ENCODE measurements around the gene DYNLT4. TPM values are rescaled to one million over a fixed set of nuclear protein-coding genes. Genes with fewer than 3 reads are reported as not detected.
"Not testable (repeated sequence)": the region's sequence is repeated elsewhere in the genome, so short reads cannot be mapped to it uniquely, and the experiment has no call there.

Gene DYNLT4
- total and polyA plus RNA-seq, 8 donors = 0.53 to 1.6 (median 0.93) TPM; not detected in 1

DNA sequence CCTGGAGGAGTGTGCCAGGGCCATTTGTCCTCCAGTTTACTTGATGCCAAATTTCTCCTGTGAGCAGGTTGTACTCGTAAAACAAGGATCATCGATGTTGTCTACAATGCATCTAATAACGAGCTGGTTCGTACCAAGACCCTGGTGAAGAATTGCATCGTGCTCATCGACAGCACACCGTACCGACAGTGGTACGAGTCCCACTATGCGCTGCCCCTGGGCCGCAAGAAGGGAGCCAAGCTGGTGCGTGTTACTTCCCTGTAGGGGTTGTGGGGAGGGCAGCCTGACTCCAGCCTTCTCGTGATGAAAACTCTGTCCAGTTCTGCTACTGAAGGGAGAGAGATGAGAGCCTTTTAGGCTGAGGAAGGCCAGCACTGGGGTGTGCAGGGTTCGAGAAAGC is 29.6 kb downstream of the DYNLT4 start:
- DNase-seq = peak in 1 of 4 donors; percentile 53
- peaks cover 0 to 62% of the 10 kb centered on the region in 2 donors for H3K36me3 ChIP-seq
- H3K9me3 ChIP-seq = no peaks in the 10 kb centered on the region
- no peak for TF ChIP-seq CTCF (IDR thresholded peaks at IDR 0.05)
- peaks cover 21 to 39% of the 10 kb centered on the region in 2 donors for H3K4me1 ChIP-seq
- no peaks in the 10 kb centered on the region for H3K27me3 ChIP-seq
- intact Hi-C loops (cut with DNase I) = no loop called here
- ATAC-seq = no peak
- peak overlapping the region in 1 of 2 donors; percentile 88 for H3K4me3 ChIP-seq
- peak overlapping the region in 1 of 2 donors; percentile 5 for H3K27ac ChIP-seq

GRCh38 chr1:44776730-44777068 is 30.5 kb downstream of the DYNLT4 start:
- H3K27me3 ChIP-seq = no peaks in the 10 kb centered on the region
- peak overlapping the region; percentile 88 to 93 for H3K4me3 ChIP-seq
- H3K9me3 ChIP-seq = no peaks in the 10 kb centered on the region
- peak in 1 of 4 donors; percentile 54 for DNase-seq
- intact Hi-C loops (cut with DNase I) = no loop called here
- no peak for ATAC-seq
- TF ChIP-seq CTCF (IDR thresholded peaks at IDR 0.05) = no peak
- peaks cover 21 to 39% of the 10 kb centered on the region in 2 donors for H3K4me1 ChIP-seq
- H3K36me3 ChIP-seq = peaks cover 0 to 56% of the 10 kb centered on the region in 2 donors
- peak overlapping the region; percentile 91 to 93 for H3K27ac ChIP-seq

DNA sequence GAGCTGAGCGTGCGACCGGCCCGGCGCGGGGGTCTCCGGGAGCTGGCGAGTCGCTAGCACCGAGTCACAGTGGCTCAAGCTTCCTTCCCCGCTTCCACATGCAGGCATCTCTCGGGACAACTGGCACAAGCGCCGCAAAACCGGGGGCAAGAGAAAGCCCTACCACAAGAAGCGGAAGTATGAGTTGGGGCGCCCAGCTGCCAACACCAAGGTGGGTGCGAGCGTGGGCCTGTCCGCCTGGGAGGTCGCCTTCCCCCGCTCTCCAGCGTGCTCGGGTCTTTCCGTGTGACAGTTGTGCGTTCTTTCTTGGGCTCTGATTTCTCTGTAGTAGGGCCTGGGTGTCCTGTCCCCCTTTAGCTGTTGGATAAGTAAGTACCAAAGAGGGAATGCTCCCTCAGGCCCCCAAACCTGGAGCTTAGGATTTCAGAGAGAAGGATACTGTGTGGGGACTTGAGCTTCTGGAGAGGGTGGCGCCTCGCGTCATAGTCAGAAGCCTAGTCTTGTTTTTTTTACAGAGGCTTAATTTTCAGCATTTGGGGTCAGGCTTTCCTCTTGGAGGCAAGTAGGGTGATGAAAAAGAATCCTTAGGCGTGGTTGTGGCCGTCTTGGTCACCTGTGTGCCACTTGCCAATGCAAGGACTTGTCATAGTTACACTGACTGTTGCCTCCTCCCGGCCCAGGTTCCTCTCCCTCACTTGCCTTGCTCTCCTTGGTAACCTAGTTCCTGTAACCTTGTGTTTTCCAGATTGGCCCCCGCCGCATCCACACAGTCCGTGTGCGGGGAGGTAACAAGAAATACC is 31.0 kb downstream of the DYNLT4 start:
- peak overlapping the region; percentile 88 to 93 for H3K4me3 ChIP-seq
- H3K9me3 ChIP-seq = no peaks in the 10 kb centered on the region
- ATAC-seq (peak; percentile 22), DNase-seq (peak in 1 of 4 donors; percentile 89)
- TF ChIP-seq CTCF (IDR thresholded peaks at IDR 0.05) = no peak
- intact Hi-C loops (cut with DNase I) = no loop called here
- H3K27ac ChIP-seq = peak overlapping the region; percentile 91 to 93
- H3K4me1 ChIP-seq = peaks cover 21 to 39% of the 10 kb centered on the region in 2 donors
- peaks cover 0 to 50% of the 10 kb centered on the region in 2 donors for H3K36me3 ChIP-seq
- no peaks in the 10 kb centered on the region for H3K27me3 ChIP-seq

- peak within 1 kb of the TSS; percentile 91 to 93 for H3K27ac ChIP-seq
- peak; percentile 94 for ATAC-seq
- peaks cover 21 to 39% of the 10 kb centered on the region in 2 donors for H3K4me1 ChIP-seq
- peak; percentile 93 to 96 (median 94) for DNase-seq
- intact Hi-C loops (cut with DNase I) = no loop called here
- no peak for TF ChIP-seq CTCF (IDR thresholded peaks at IDR 0.05)
- H3K4me3 ChIP-seq = peak within 1 kb of the TSS; percentile 88 to 93
- no peaks in the 10 kb centered on the region for H3K9me3 ChIP-seq
- no peaks in the 10 kb centered on the region for H3K27me3 ChIP-seq
- peaks cover 0 to 42% of the 10 kb centered on the region in 2 donors for H3K36me3 ChIP-seq
Measured at GRCh38 chr1:44775078-44775929, 31.8 kb downstream of the DYNLT4 start, which contains the start of gene RPS8. RPS8 (plus strand) TSS chr1:44775540; CDS start chr1:44775597, 57 bp downstream.

- H3K4me3 ChIP-seq; DNase-seq; H3K27me3 ChIP-seq; ATAC-seq; H3K9me3 ChIP-seq; H3K27ac ChIP-seq; intact Hi-C loops (cut with DNase I); H3K4me1 ChIP-seq: not testable (repeated sequence)
- H3K36me3 ChIP-seq = peaks cover 0 to 47% of the 10 kb centered on the region in 2 donors
Measured at GRCh38 chr1:44766421-44766820, 40.7 kb downstream of the DYNLT4 start.

Measured in left lung (tissue), 10 donors.